Measurements from ENCODE around the gene GZMM. TPM values are rescaled to one million over a fixed set of nuclear protein-coding genes. Genes with fewer than 3 reads are reported as not detected.
A peak's percentile ranks its signal among the peaks of the same experiment; 100 is the strongest.

GZMM gene
- total and polyA plus RNA-seq, 2 of the 13 experiments (the other 11 are each of a cell fraction or from before 2014, with no cell fraction given): 0.07 TPM; not detected in 1

- peak; percentile 79 for TF ChIP-seq ZNF687 (CRISPR knock-in tag; IDR thresholded peaks at IDR 0.05)
- 0 out of 2 replicates have a peak, but pooled peaks have one; percentile 32 for TF ChIP-seq HOXA5 (CRISPR knock-in tag; IDR thresholded peaks at IDR 0.05)
- peak; percentile 67; the same call in 1 of the 2 replicates for TF ChIP-seq IKZF5 (CRISPR knock-in tag; IDR thresholded peaks at IDR 0.05)
- TF ChIP-seq ZC3H4 (CRISPR knock-in tag; IDR thresholded peaks at IDR 0.05; ENCODE audit: borderline replicate concordance): peak; percentile 47; the same call in 1 of the 2 replicates
- TF ChIP-seq GATAD1 (CRISPR knock-in tag; IDR thresholded peaks at IDR 0.05): peak; percentile 64; the same call in 1 of the 2 replicates
- TF ChIP-seq ZSCAN25 (CRISPR knock-in tag; IDR thresholded peaks at IDR 0.05): peak; percentile 84
- TF ChIP-seq PREB (CRISPR knock-in tag; IDR thresholded peaks at IDR 0.05): 0 out of 2 replicates have a peak, but pooled peaks have one; percentile 58
- no peak for TF ChIP-seq HMGXB3 (CRISPR knock-in tag; IDR thresholded peaks at IDR 0.05; ENCODE audit: borderline replicate concordance)
- peak; percentile 86 for TF ChIP-seq ZNF607 (CRISPR knock-in tag; IDR thresholded peaks at IDR 0.05; ENCODE audit: borderline replicate concordance)
- no peak for TF ChIP-seq HOXA7 (CRISPR knock-in tag; IDR thresholded peaks at IDR 0.05)
Observed at GRCh38 chr19:584240-585001, 40.6 kb downstream of the GZMM start (continued).

Data from HepG2 (cell line).